Panc1 (cell line): ENCODE results near the gene MTTP. TPM values are rescaled to one million over a fixed set of nuclear protein-coding genes. Genes with fewer than 3 reads are reported as not detected.

Source experiments
- ATAC-seq: fragments of 200-7000 bp; cut with Tn5 transposase; 2 replicates; pipeline ENCODE4 v1.9.1; 2020; ENCODE audit warnings: mild to moderate bottlenecking, moderate library complexity
- BruUV-seq: library from RNA; stranded (reverse); fragments of 400-500 nt; replicated peaks from 2 replicates; lab custom pipeline; 2021; lab: Mats Ljungman, UMichigan
- CTCF ChIA-PET: fragments of 300-600 bp; sonication (Branson Sonifier 250); formaldehyde crosslinking; loops from one replicate; lab custom pipeline; 2022; ENCODE audit warnings: antibody characterized with exemption; lab: Charles Lee
- POLR2A ChIA-PET: fragments of 300-600 bp; sonication (Branson Sonifier 250); formaldehyde crosslinking; loops from one replicate; lab custom pipeline; 2022; ENCODE audit warnings: antibody characterized with exemption; lab: Charles Lee
- DNase-seq: peaks from one replicate; pipeline ENCODE4 v3.0.0-alpha.2; 2010; ENCODE audit warnings: low read depth, low spot score
- H3K27ac ChIP-seq: 2 replicates; pipeline ENCODE4 v1.5.1; 2011; ENCODE audit warnings: mild to moderate bottlenecking, low read length, inconsistent platforms
- H3K27me3 ChIP-seq: fragments of 200-500 bp; sonication (Bioruptor generic); 2 replicates; pipeline ENCODE4 v1.6.0; 2014; ENCODE audit warnings: low read length, inconsistent platforms; ENCODE audit not compliant: control insufficient read depth, insufficient read depth
- H3K36me3 ChIP-seq: fragments of 200-500 bp; sonication (Bioruptor generic); 2 replicates; pipeline ENCODE4 v1.5.1; 2014; ENCODE audit warnings: inconsistent platforms, mild to moderate bottlenecking, low read length, moderate library complexity; ENCODE audit not compliant: control insufficient read depth, insufficient read depth
- H3K4me1 ChIP-seq: 2 replicates; pipeline ENCODE4 v1.5.1; 2011; ENCODE audit warnings: inconsistent platforms, mild to moderate bottlenecking, low read length, moderate library complexity; ENCODE audit not compliant: control insufficient read depth, insufficient read depth
- H3K4me3 ChIP-seq, 2 experiments: 2 replicates each; pipeline ENCODE4 v1.5.1; 2011 to 2012; ENCODE audit warnings: low read depth in 2 of 2, low read length in 2 of 2, mild to moderate bottlenecking in 2 of 2, inconsistent platforms in 1 of 2, moderate library complexity in 1 of 2
- H3K9me3 ChIP-seq: fragments of 200-500 bp; sonication (Bioruptor generic); 2 replicates; pipeline ENCODE4 v1.5.1; 2014; ENCODE audit warnings: low read depth, mild to moderate bottlenecking, inconsistent platforms, low read length, moderate library complexity; ENCODE audit not compliant: control insufficient read depth, insufficient read depth
- CTCF ChIP-seq: fragments of 450-650 bp; IDR thresholded peaks from 2 replicates; pipeline ENCODE4 v1.5.1; 2017; ENCODE audit warnings: mild to moderate bottlenecking
- POLR2AphosphoS5 ChIP-seq: IDR thresholded peaks from 2 replicates; pipeline ENCODE4 v1.6.1; 2012; ENCODE audit warnings: mild to moderate bottlenecking, low read depth, low read length, moderate library complexity
- SIN3A ChIP-seq: IDR thresholded peaks from 2 replicates; pipeline ENCODE4 v1.6.1; 2012; ENCODE audit warnings: low read depth, mild to moderate bottlenecking, low read length, moderate library complexity, borderline replicate concordance; ENCODE audit not compliant: insufficient read depth
- TCF7L2 ChIP-seq: IDR thresholded peaks from 2 replicates; pipeline ENCODE4 v1.6.1; 2011; ENCODE audit warnings: mild to moderate bottlenecking, low read depth, low read length, inconsistent platforms
- in situ Hi-C: cut with HindIII; loops from 2 replicates; pipeline ENCODE4 v1.10.0; 2016; ENCODE audit warnings: low sequenced_read_pairs, low pct_unique_long_range_greater_than_20kb
- intact Hi-C: fragments of 100-400 bp; cut with micrococcal nuclease; formaldehyde crosslinking; loops from one replicate; pipeline ENCODE4 v1.10.0; 2022; ENCODE audit not compliant: unreplicated experiment
- total RNA-seq: library from RNA; stranded (reverse); gene quantifications from one replicate; pipeline ENCODE4 v1.2.1, GENCODE V29; 2021; ENCODE audit not compliant: unreplicated experiment
- TF ChIP-seq, protein P1 (sequence below), 2 experiments: IDR thresholded peaks; 2 replicates each; pipeline ENCODE4 v1.6.1; 2011 to 2012; ENCODE audit warnings: low read depth in 2 of 2, control low read depth in 1 of 2, low read length in 1 of 2, mild to moderate bottlenecking in 1 of 2, moderate library complexity in 1 of 2; ENCODE audit not compliant: insufficient read depth in 1 of 2

The MTTP gene
- total RNA-seq, 1 experiment from 2014 or later, result 0.26 TPM

DNA sequence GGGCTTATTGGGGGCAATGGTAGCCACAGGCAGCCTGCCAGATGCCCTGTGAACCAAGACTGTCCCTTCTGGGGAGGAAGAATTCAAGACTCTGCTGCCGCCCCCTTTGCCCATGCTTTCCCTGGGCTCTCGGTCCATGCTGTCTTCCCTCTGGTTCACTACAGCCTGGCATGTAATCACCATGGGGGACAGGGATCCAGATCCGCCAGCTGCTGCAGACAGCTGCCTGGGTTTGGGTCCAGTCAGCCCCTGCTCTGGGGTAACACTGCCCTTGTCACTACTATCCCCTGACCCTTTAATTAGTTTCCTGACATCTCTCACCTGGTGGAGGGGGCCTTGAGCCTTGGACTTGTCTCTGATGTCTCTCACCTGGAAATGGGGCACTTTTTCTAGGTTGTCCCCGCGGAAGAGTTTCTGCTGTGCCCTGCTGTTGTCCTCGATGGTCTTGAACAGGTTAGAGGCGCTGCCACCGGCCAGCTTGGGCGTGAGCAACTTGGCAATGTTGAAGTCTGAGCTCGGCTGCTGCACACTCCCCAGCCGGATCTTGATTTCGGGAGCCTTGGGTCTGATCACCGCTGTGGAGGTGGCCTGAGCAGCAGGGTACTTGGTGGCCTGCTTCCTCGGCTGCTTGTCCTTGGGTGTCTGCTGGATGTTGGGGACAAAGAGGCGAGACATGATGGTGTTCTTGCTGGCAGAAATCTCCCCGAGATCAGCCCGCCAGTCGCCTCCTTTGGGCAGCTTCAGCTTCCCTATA is 76.6 kb downstream of the MTTP start:
- no peak for TF ChIP-seq TCF7L2
- TF ChIP-seq, protein P1, sequence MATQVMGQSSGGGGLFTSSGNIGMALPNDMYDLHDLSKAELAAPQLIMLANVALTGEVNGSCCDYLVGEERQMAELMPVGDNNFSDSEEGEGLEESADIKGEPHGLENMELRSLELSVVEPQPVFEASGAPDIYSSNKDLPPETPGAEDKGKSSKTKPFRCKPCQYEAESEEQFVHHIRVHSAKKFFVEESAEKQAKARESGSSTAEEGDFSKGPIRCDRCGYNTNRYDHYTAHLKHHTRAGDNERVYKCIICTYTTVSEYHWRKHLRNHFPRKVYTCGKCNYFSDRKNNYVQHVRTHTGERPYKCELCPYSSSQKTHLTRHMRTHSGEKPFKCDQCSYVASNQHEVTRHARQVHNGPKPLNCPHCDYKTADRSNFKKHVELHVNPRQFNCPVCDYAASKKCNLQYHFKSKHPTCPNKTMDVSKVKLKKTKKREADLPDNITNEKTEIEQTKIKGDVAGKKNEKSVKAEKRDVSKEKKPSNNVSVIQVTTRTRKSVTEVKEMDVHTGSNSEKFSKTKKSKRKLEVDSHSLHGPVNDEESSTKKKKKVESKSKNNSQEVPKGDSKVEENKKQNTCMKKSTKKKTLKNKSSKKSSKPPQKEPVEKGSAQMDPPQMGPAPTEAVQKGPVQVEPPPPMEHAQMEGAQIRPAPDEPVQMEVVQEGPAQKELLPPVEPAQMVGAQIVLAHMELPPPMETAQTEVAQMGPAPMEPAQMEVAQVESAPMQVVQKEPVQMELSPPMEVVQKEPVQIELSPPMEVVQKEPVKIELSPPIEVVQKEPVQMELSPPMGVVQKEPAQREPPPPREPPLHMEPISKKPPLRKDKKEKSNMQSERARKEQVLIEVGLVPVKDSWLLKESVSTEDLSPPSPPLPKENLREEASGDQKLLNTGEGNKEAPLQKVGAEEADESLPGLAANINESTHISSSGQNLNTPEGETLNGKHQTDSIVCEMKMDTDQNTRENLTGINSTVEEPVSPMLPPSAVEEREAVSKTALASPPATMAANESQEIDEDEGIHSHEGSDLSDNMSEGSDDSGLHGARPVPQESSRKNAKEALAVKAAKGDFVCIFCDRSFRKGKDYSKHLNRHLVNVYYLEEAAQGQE (IDR thresholded peaks at IDR 0.05; ENCODE audit: insufficient read depth in 1 of 2, low read depth in 2 of 2, low read length in 1 of 2), result no peak
- TF ChIP-seq POLR2AphosphoS5, result no peak
- no peak for TF ChIP-seq CTCF
- no peak for TF ChIP-seq SIN3A
- Histone ChIP-seq H3K27me3 (no peaks in the 10 kb centered on the region), H3K9me3 (no peaks in the 10 kb centered on the region), H3K4me3 (no peak overlapping the region), H3K36me3 (no peaks in the 10 kb centered on the region), H3K4me1 (no peaks in the 10 kb centered on the region), H3K27ac (no peak overlapping the region)
- in situ Hi-C loops (no loop called here), intact Hi-C loops (no loop called here)
- DNase-seq (no peak), ATAC-seq (no peak)
- CTCF ChIA-PET, result interaction anchor here (0.6 kb wide), 1 partner anchor 246 kb away, joined by 3 read pairs; no protein-coding TSS in a partner anchor
- BruUV-seq, result no TSS peak
- POLR2A ChIA-PET, result no interaction called here

DNA sequence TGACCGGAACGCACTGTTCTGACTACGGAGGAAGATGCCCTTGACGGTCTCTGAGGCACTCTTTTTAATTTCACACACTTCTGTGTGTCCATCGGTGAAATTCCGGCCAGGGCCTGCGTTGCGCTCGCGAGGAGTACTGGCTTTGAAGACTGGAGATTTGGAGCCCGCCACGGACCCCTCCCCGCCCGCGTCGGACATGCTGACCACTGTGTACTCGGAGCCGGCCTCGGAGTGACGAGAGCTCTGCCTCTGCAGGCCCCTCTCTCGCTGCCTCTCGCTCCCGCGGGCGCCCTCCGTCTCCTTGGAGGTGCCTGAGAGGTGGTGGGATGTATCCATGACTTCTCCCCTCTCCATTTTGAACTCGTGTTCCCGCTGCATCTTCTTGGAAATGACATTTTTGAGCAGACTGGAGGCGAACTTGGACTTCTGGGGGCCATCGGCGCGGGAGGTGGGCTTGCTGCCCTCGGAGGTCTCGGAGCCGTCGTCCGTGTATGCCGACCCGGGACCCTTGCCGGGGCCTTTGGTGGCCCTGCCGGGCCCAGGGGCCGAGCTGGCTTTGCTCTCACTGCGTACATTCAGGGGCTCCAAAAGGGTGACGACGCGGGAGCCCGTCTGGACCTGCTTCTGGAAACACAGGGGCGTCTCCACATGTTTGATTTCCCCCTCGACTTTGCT is 77.3 kb downstream of the MTTP start:
- POLR2A ChIA-PET, result no interaction called here
- CTCF ChIA-PET, result no interaction called here
- Histone ChIP-seq H3K9me3 (no peaks in the 10 kb centered on the region), H3K27ac (no peak overlapping the region), H3K4me1 (no peaks in the 10 kb centered on the region), H3K27me3 (no peaks in the 10 kb centered on the region), H3K36me3 (no peaks in the 10 kb centered on the region), H3K4me3 (no peak overlapping the region)
- no TSS peak for BruUV-seq
- intact Hi-C loops, result no loop called here
- DNase-seq, result no peak
- in situ Hi-C loops, result no loop called here
- no peak for ATAC-seq
- no peak for TF ChIP-seq CTCF
- TF ChIP-seq, protein P1 (IDR thresholded peaks at IDR 0.05; ENCODE audit: insufficient read depth in 1 of 2, low read depth in 2 of 2, low read length in 1 of 2), result no peak
- no peak for TF ChIP-seq TCF7L2
- TF ChIP-seq POLR2AphosphoS5, result no peak
- no peak for TF ChIP-seq SIN3A
